Upper lobe of left lung (tissue), 4 donors: ENCODE results near the gene ATXN7L1.

Experiments used
- CTCF ChIP-seq, 6 experiments: fragments of 450-650 bp in 4 of 6; fragments of 200-600 bp in 2 of 6; sonication (generic) in 2 of 6; IDR thresholded peaks; one replicate each; pipeline ENCODE4 v1.5.1; 2016 to 2019; ENCODE audit warnings: antibody characterized with exemption in 6 of 6
- POLR2A ChIP-seq, 4 donors: fragments of 450-650 bp; IDR thresholded peaks; one replicate each; pipeline ENCODE4 v1.5.1; 2016 to 2017; ENCODE audit warnings: antibody characterized with exemption in 4 of 4, mild to moderate bottlenecking in 2 of 4

- TF ChIP-seq CTCF (IDR thresholded peaks at IDR 0.05) (no peak), POLR2A (IDR thresholded peaks at IDR 0.05) (no peak)
Measured at GRCh38 chr7:105822806-105823205, 53.6 kb downstream of the ATXN7L1 start.
